ENCODE data around the gene RRP1B.

Gene RRP1B

GRCh38 chr21:43733060-43733459 lies 73.7 kb downstream of the RRP1B start:
- TF ChIP-seq, protein P1, sequence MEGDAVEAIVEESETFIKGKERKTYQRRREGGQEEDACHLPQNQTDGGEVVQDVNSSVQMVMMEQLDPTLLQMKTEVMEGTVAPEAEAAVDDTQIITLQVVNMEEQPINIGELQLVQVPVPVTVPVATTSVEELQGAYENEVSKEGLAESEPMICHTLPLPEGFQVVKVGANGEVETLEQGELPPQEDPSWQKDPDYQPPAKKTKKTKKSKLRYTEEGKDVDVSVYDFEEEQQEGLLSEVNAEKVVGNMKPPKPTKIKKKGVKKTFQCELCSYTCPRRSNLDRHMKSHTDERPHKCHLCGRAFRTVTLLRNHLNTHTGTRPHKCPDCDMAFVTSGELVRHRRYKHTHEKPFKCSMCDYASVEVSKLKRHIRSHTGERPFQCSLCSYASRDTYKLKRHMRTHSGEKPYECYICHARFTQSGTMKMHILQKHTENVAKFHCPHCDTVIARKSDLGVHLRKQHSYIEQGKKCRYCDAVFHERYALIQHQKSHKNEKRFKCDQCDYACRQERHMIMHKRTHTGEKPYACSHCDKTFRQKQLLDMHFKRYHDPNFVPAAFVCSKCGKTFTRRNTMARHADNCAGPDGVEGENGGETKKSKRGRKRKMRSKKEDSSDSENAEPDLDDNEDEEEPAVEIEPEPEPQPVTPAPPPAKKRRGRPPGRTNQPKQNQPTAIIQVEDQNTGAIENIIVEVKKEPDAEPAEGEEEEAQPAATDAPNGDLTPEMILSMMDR (conservative IDR thresholded peaks at IDR 0.05) = no peak
- no peak overlapping the region for H3K27ac ChIP-seq

GRCh38 chr21:43733529-43734071 lies 74.2 kb downstream of the RRP1B start:
- TF ChIP-seq, protein P1 (conservative IDR thresholded peaks at IDR 0.05) = no peak
- no peak overlapping the region for H3K27ac ChIP-seq

- 0 out of 2 replicates have a peak overlapping the region, but pooled peaks have one; percentile 3 for H3K27ac ChIP-seq
- TF ChIP-seq, protein P1 (conservative IDR thresholded peaks at IDR 0.05) = no peak
These were observed 75.0 kb downstream of the RRP1B start for GRCh38 chr21:43734131-43734927.

DNA sequence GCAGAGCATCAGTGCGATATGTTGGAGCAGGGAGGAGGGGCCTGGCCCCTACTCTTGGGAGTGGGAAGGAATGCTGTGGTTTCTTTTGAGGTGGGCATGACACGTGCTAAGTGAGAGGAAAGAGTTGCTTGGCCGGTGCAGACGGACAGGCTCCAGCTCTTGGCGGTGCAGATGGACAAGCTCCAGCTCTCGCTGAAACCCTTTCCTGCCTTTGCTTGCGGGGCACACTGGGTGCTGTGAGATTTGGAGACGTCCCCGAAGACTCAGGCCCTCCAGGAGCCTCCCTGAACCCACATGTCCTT lies 75.5 kb downstream of the RRP1B start:
- TF ChIP-seq, protein P1 (conservative IDR thresholded peaks at IDR 0.05) = no peak
- 0 out of 2 replicates have a peak overlapping the region, but pooled peaks have one; percentile 3 for H3K27ac ChIP-seq

DNA sequence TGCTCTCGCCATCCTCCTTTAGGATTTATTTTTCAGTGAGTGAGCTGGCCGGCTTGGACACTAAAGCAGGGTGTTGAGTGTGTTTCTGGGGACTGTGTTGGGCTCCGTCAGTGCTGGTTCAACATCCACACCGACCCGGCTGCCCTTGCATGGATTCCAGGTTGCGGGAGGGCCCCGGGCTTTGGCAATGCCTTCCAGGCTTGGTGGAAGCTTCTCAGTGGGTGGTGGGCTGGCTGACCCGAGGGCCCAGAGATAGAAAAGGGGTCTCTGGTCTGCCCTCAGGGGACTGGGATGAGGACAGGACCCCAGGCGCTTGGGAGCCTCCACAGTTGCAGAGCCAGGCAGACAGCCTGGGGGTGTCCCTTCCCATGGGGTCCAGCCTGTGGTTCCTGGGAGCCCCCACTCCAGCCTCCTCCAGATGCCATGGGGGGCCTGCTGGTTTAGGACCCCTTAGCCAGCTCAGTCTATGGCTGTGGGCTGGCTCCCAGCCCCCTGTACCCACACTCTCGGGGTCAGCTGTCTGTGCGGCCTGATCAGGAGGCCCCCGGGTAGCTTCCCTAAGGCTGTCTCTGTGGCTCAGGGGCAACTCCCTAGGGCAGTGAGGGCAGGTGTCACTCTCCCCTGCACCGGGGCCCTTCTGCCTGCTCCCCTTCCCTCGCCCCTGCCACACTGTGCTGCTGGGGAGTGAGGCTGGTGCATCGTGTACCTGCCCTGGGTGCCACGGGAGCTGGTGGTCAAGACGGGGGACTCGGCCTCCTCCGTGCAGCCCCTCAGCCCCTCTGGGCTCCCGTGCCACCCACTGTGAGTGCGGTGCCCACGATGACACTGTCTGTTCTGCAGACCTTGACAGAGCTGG lies 76.1 kb downstream of the RRP1B start:
- H3K27ac ChIP-seq = no peak overlapping the region
- TF ChIP-seq, protein P1 (conservative IDR thresholded peaks at IDR 0.05) = no peak

DNA sequence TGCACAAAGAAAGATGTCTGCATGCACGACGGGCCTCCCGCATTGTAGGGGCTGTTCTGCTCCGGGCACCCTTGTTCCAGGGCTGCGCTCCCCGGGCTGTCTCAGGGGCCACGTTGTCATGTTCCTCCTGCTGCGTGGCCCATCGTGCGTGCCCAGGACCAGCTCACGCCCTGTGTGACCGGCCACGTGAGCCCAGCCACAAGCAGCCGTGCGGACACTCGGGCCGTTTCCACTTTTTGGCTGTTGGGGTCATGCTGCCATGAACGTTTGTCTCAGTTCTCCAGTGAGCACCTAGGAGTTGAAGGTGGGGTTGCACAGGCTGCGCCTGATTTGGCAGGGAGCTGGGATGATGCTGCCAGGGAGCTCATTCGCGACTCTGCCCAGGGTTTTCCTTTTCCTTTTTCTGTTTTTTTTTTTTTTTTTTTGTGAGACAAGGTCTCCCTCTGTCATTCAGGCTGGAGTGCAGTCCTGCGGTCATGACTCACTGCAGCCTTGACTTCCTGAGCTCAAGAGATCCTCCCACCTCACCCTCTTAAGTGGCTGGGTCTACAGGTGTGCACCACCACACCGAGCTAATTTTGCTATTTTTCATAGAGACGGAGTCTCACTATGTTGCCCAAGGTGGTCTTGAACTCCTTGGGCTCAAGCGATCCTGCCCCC lies 77.0 kb downstream of the RRP1B start:
- TF ChIP-seq, protein P1 (conservative IDR thresholded peaks at IDR 0.05) = no peak

More for the DNA sequence above, 77.0 kb downstream of the RRP1B start:
- no peak overlapping the region for H3K27ac ChIP-seq
